Osteocyte (in vitro differentiated cells): ENCODE results near the gene ESYT3. TPM values are rescaled to one million over a fixed set of nuclear protein-coding genes. Genes with fewer than 3 reads are reported as not detected.
"Not testable (repeated sequence)": the region's sequence is repeated elsewhere in the genome, so short reads cannot be mapped to it uniquely, and the experiment has no call there.

Source experiments
- DNase-seq: peaks from one replicate; pipeline ENCODE4 v3.0.0; 2021; ENCODE audit warnings: mixed read lengths; ENCODE audit not compliant: unreplicated experiment; ENCODE audit errors: extremely low spot score
- H3K27ac Mint-ChIP-seq: one replicate; pipeline ENCODE4 v1.8.0; 2021; ENCODE audit warnings: mild to moderate bottlenecking, mixed read lengths; ENCODE audit not compliant: unreplicated experiment
- H3K27me3 Mint-ChIP-seq: one replicate; pipeline ENCODE4 v1.8.0; 2021; ENCODE audit warnings: mixed read lengths; ENCODE audit not compliant: unreplicated experiment
- H3K36me3 Mint-ChIP-seq: one replicate; pipeline ENCODE4 v1.8.0; 2021; ENCODE audit warnings: mixed read lengths; ENCODE audit not compliant: unreplicated experiment
- H3K4me1 Mint-ChIP-seq: one replicate; pipeline ENCODE4 v1.8.0; 2021; ENCODE audit warnings: mixed read lengths; ENCODE audit not compliant: unreplicated experiment
- H3K4me3 Mint-ChIP-seq: one replicate; pipeline ENCODE4 v1.8.0; 2021; ENCODE audit warnings: mild to moderate bottlenecking, moderate library complexity, mixed read lengths; ENCODE audit not compliant: unreplicated experiment
- H3K9me3 Mint-ChIP-seq: one replicate; pipeline ENCODE4 v1.8.0; 2021; ENCODE audit warnings: mixed read lengths; ENCODE audit not compliant: unreplicated experiment
- CTCF ChIP-seq: fragments of 200-600 bp; sonication (generic); IDR thresholded peaks from 2 replicates; pipeline ENCODE4 v1.5.0; 2021; ENCODE audit warnings: antibody characterized with exemption, mild to moderate bottlenecking, moderate library complexity
- total RNA-seq: library from RNA; stranded (reverse); gene quantifications from 2 replicates; pipeline ENCODE4 v1.2.1, GENCODE V29; 2021

The ESYT3 gene
- total RNA-seq, 1 donor from 2014 or later, result 0.21 TPM

- no peak overlapping the region for H3K27ac Mint-ChIP-seq
- no peaks in the 10 kb centered on the region for H3K36me3 Mint-ChIP-seq
- H3K27me3 Mint-ChIP-seq, result peaks cover 4% of the 10 kb centered on the region
- H3K4me3 Mint-ChIP-seq, result no peak overlapping the region
- H3K9me3 Mint-ChIP-seq, result no peaks in the 10 kb centered on the region
- H3K4me1 Mint-ChIP-seq, result no peaks in the 10 kb centered on the region
- no peak for TF ChIP-seq CTCF
- DNase-seq, result no peak
Observed at GRCh38 chr3:138449490-138449889, 15.1 kb downstream of the ESYT3 start.

DNA sequence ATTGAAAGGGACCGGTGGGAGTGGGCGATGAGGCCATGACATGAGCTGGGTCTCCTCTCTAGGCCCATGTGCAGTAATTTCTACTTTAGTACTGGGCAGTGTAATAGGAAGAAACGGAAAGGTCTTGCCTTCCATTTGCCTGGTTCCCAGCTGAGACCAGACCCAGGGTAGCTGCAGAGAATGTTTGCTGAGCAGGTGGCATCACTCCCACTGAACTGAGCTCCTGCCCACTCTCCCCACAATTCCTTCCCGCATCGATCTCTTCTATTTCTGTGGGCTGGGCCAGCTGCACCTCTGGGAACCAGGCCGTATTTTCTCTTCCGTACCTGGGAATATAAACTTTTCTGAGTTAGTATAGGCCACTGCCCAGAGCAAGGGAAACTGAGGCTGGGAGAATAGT is 15.8 kb downstream of the ESYT3 start:
- no peak for DNase-seq
- Mint-ChIP-seq H3K27me3 (peaks cover 4% of the 10 kb centered on the region), H3K9me3 (no peaks in the 10 kb centered on the region), H3K4me1 (no peaks in the 10 kb centered on the region), H3K27ac (no peak overlapping the region), H3K4me3 (no peak overlapping the region), H3K36me3 (no peaks in the 10 kb centered on the region)
- no peak for TF ChIP-seq CTCF

DNA sequence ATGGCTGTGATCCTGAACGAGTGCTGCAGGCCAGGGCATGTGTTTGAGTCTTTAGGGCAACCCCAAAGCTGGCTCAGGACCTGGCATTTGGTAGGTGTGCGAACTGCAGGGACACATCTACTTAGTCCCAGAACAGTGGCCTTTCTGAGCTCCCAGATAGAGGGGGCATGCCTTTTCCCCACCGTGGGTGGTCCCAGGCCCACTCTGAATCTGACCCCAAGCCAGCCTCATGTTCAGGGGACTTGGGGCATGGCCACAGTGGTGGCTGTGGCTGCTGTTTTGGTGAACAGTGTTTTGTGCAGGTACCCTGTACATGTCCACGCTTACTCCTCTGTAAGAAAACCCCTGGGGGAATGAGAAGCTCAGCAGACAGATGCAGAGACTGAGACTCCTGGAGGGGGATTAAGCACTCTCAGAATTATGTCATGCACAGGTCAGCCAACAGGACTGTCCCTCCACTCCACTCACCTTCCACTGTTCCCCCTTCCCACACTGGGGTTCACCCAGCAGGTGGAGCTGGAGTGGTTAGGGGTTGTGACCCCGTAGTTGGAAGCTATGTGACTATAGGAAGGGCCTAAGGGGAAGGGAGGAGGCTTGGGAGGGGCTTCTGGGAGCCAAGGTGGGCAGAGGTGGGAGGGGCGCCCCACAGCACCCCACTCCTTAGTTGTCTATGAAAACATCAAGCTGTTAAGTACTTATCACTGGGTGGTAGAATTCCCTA is 16.4 kb downstream of the ESYT3 start:
- Mint-ChIP-seq H3K36me3 (no peaks in the 10 kb centered on the region), H3K27me3 (peaks cover 9% of the 10 kb centered on the region), H3K4me3 (no peak overlapping the region), H3K4me1 (no peaks in the 10 kb centered on the region), H3K27ac (no peak overlapping the region), H3K9me3 (no peaks in the 10 kb centered on the region)
- DNase-seq, result no peak
- no peak for TF ChIP-seq CTCF

DNA sequence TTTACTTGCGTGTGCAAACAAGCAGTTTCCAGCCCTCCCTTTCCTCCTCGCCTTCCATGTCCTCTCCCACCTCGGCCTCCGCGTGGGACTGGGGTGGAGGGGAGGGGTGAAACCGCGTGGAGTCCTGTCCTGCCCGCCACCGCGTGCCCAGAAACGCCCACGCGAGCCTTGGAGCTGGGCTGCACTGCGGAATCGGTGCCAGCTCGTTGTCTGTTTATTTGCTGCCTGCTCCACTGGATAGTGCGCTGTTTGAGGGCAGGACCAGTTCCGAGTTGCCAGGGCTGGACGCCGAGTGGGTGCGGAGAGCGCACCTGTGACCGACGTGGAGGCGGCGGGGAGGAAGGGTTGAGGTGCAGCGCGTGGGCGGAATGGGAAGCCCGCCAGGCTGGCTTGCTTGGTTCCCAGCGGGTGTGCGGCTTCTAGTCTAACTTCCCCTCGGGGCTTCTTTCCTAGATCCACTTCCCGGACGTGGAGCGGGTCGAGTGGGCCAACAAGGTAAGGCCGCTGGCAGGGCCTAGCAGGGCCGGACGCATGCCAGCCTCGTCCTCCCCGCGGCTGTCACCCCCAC is 17.3 kb downstream of the ESYT3 start:
- H3K4me1 Mint-ChIP-seq, result no peaks in the 10 kb centered on the region
- DNase-seq, result no peak
- TF ChIP-seq CTCF, result no peak
- H3K27ac Mint-ChIP-seq, result no peak overlapping the region
- H3K4me3 Mint-ChIP-seq, result no peak overlapping the region
- H3K9me3 Mint-ChIP-seq, result no peaks in the 10 kb centered on the region
- H3K36me3 Mint-ChIP-seq, result no peaks in the 10 kb centered on the region
- H3K27me3 Mint-ChIP-seq, result peaks cover 6% of the 10 kb centered on the region

DNA sequence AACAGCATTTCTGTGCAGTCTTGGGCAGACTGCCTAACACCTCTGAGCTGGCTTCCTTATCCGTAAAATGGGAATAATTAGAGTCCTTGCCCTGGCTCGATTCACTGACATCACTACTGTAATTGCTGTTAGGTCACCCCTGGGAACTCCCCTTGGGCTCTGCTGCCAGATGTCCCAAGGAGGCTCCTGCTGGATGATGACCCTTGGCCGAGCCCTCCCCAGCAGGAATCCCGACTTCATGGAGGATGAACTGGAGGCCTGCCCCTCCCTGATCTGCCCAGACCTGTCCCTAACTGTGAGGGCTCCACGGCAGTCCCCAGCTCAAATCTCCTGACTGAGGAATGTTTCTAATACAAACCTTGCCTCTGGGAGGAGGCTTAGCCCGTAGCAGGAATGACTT is 18.0 kb downstream of the ESYT3 start:
- no peaks in the 10 kb centered on the region for H3K9me3 Mint-ChIP-seq
- H3K4me1 Mint-ChIP-seq, result no peaks in the 10 kb centered on the region
- DNase-seq, result no peak
- H3K27me3 Mint-ChIP-seq, result peaks cover 6% of the 10 kb centered on the region
- TF ChIP-seq CTCF, result no peak
- no peak overlapping the region for H3K27ac Mint-ChIP-seq
- H3K36me3 Mint-ChIP-seq, result no peaks in the 10 kb centered on the region
- H3K4me3 Mint-ChIP-seq, result no peak overlapping the region

- not testable (repeated sequence) for H3K27ac Mint-ChIP-seq, H3K27me3 Mint-ChIP-seq, H3K4me3 Mint-ChIP-seq, H3K4me1 Mint-ChIP-seq, H3K36me3 Mint-ChIP-seq, H3K9me3 Mint-ChIP-seq, DNase-seq
Observed at GRCh38 chr3:138453940-138454339, 19.5 kb downstream of the ESYT3 start.
